Measurements from ENCODE around the gene TRIM73. TPM values are rescaled to one million over a fixed set of nuclear protein-coding genes. Genes with fewer than 3 reads are reported as not detected.
"Not testable (repeated sequence)": the region's sequence is repeated elsewhere in the genome, so short reads cannot be mapped to it uniquely, and the experiment has no call there.

TRIM73 gene
- polyA plus RNA-seq, 1 donor: 5.2 TPM

- DNase-seq: not testable (repeated sequence)
These were observed 20.5 kb downstream of the TRIM73 start for GRCh38 chr7:75415829-75416373.

GRCh38 chr7:75416787-75417186 is 21.4 kb downstream of the TRIM73 start:
- DNase-seq: not testable (repeated sequence)

GRCh38 chr7:75418292-75418858 is 22.9 kb downstream of the TRIM73 start:
- DNase-seq: not testable (repeated sequence)

- DNase-seq: not testable (repeated sequence)
These were observed 23.8 kb downstream of the TRIM73 start for GRCh38 chr7:75419210-75419609.

GRCh38 chr7:75419693-75420092 is 24.3 kb downstream of the TRIM73 start:
- not testable (repeated sequence) for DNase-seq

GRCh38 chr7:75420152-75420551 is 24.7 kb downstream of the TRIM73 start:
- not testable (repeated sequence) for DNase-seq

GRCh38 chr7:75421798-75422710 is 26.6 kb downstream of the TRIM73 start:
- not testable (repeated sequence) for DNase-seq

- not testable (repeated sequence) for DNase-seq
These were observed 28.1 kb downstream of the TRIM73 start for GRCh38 chr7:75423481-75423880.

GRCh38 chr7:75439000-75439399 is 43.6 kb downstream of the TRIM73 start:
- DNase-seq: not testable (repeated sequence)

GRCh38 chr7:75442101-75442464 is 46.7 kb downstream of the TRIM73 start:
- DNase-seq: not testable (repeated sequence)

- peak; percentile 6 for DNase-seq
These were observed 47.2 kb downstream of the TRIM73 start for GRCh38 chr7:75442465-75443111.

- DNase-seq: not testable (repeated sequence)
These were observed 54.5 kb downstream of the TRIM73 start for GRCh38 chr7:75449946-75450345.

- DNase-seq: not testable (repeated sequence)
These were observed 57.1 kb downstream of the TRIM73 start for GRCh38 chr7:75452494-75452955.

Other genes starting within 250 kb of the TRIM73 start
- 42.6 TPM for gene POM121C, start 90.7 kb downstream of the TRIM73 start, polyA plus RNA-seq (ENCODE audit: insufficient read length)
- gene SPDYE5, start 96.7 kb downstream of the TRIM73 start, polyA plus RNA-seq (ENCODE audit: insufficient read length): 5.5 TPM

Measured in hindlimb muscle (tissue), 1 donor.